Measurements from ENCODE around the gene CTNNA2.

Gene CTNNA2

DNA sequence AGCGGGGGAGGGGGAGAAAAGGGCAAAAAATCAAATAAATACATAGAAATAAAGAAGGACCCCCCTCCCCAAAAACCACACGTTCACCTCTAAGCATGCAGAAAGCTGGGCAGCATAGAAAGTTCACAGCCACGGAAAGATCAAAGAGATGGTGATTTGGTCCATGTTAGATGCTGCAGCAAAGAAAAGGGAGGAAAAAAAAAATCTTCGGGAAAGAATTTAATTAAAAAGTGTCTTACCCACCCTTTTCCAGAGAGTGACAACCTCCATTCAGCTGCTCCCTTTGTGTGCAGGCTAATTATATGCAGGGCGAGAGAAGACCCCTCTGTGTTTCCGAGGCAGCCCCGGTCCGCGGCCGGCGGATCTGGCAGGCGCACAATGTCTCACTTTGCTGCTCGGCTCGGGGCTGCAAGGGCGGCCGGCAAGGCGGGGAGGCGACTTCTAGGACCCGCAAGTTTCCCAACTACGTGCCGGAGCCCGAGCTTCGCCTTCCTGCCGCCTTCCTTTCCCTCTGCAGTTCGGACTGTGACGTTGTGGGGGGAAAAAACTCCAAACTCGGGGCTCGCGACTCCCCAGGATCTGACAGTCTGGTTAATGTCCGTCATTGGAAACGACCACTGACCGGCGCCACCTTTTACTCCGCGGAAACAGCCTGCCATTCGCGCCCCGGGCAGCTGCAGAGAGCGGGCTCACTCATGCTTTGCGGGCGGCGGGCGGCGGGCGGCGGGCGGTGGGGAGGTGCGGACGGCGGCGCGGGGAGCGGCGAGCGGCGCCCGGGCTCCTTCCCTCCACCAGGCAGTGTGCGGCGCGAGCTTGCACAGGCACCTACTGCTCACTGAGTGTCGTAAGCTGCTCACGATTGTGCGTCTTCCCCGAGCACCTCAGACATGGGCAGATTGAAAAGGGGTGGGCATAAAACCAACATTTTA is 791.3 kb downstream of the CTNNA2 start, which contains the start of gene LRRTM1:
Gene LRRTM1 (minus strand): TSS at position 844 of the 929 bp plus-strand sequence. CDS start 933 bp downstream, outside the sequence.
- peak; percentile 48 for DNase-seq (ENCODE audit: low spot score)
- no peak for FAIRE-seq

DNA sequence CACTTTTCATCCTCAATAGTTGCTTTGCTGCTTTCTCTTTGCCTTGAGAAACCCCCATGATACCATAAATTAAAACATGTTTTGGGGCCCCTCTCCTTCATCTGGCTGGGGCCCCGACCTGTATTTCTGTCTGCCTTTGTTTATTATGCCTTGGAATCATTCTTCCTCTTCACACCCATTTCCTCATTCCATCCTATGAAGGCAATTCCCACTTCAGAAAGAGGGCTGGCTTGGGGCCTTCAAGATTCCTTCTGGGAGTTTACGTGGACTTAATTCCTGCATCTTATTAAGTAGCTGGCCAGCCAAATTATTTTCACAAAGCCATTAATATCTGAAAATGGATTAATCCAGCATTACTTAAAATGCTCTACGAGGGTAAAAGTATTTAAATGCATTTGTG is 798.5 kb downstream of the CTNNA2 start:
- no peak for DNase-seq (ENCODE audit: low spot score)
- FAIRE-seq, result no peak

- DNase-seq (ENCODE audit: low spot score), result no peak
- FAIRE-seq, result no peak
Measured at GRCh38 chr2:80312282-80312839, 799.5 kb downstream of the CTNNA2 start.

DNA sequence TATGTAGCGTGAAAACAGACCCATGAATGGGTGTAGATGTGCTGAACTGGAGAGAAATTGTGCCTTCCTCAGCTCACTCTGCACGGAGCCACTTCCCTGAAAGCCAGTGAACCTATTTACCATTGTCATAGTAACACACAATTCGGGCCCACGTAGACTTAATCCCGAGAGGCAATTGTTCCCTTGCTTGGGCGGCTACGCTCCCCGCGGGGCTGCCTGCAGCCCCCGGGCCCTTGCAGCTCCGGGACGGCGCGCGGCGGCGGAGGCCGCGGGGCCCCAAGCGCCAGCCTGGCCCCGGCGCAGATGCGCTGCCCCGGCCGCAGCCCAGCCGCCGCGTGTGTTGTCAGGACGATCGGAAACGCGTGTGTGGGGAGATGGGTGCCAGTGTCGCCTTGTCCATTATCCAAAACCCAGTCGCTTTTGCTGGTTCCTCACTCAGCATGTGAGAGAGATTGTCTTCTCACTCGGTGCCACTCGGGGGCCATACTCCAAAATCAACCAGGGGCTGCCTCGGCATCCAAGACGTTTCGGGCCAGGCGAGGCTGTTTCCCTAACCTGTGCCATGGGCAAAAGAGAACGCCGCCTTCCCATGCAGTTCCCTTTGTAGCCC is 809.6 kb downstream of the CTNNA2 start:
- FAIRE-seq (peak; percentile 20), DNase-seq (ENCODE audit: low spot score) (no peak)

GRCh38 chr2:80322958-80323357 is 810.1 kb downstream of the CTNNA2 start:
- DNase-seq (ENCODE audit: low spot score) (no peak), FAIRE-seq (no peak)

DNA sequence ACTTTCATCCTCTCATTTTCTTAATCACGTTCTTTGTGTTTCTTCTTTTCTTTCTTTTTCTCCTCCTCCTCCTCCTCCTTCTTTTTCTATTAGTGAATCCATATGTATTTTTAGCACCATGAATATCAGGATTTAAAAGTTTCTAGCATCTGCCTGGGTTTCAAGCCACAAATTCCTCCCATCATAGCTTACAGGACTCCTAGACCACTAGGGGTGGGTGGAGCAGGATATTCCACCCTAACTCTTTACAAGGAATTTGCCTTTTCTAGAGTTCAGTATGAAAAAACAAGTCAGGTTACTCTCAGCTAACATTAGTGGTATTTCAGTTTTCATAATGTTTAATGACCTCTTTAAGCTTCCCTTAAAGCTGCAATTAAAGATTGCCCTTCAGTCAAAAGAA is 810.8 kb downstream of the CTNNA2 start:
- FAIRE-seq (no peak), DNase-seq (ENCODE audit: low spot score) (no peak)

DNA sequence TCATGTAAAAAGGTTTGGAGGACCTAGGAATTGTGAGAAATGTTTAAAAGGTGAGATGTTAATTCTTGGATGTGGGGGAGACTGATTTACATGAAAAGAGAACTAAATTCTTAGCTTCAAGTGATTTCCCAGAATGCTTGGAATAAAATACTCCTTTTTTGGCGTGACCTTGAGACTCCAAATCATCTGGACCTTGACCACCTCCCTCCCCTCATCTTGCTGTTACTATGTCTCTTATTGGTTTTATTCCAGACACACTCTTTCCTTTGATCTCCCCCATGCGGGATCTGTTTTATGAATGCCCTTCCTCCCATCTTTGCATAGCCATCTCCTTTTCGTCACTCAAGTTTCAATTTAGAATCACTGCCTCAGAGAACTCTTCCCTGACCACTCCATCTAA is 811.7 kb downstream of the CTNNA2 start:
- DNase-seq (ENCODE audit: low spot score) (no peak), FAIRE-seq (no peak)

GRCh38 chr2:80326214-80326613 is 813.4 kb downstream of the CTNNA2 start:
- FAIRE-seq, result no peak
- DNase-seq (ENCODE audit: low spot score), result peak; percentile 16

DNA sequence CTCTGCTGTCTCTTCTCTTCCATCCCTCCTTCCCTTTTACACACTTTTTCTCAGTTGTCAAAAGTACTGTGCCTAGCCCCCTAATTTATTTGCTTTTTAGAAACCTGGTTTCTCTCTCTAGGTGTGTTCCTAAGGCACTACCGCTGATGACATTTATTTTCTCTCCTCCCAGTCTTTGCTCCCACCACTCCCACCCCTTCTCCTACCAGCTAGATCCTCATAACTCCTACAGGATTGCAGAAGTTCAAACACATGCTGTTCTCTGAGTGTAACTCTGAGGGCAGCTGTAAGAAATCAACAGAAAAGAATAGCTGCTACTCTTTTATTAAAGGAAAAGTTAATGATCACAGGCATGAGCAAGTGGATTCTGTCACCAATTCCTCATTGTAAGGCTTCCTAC is 814.0 kb downstream of the CTNNA2 start:
- FAIRE-seq (no peak), DNase-seq (ENCODE audit: low spot score) (no peak)

- no peak for FAIRE-seq
- DNase-seq (ENCODE audit: low spot score), result no peak
Measured at GRCh38 chr2:80328159-80328571, 815.3 kb downstream of the CTNNA2 start.

GRCh38 chr2:80329491-80329890 is 816.6 kb downstream of the CTNNA2 start:
- no peak for FAIRE-seq
- no peak for DNase-seq (ENCODE audit: low spot score)

DNA sequence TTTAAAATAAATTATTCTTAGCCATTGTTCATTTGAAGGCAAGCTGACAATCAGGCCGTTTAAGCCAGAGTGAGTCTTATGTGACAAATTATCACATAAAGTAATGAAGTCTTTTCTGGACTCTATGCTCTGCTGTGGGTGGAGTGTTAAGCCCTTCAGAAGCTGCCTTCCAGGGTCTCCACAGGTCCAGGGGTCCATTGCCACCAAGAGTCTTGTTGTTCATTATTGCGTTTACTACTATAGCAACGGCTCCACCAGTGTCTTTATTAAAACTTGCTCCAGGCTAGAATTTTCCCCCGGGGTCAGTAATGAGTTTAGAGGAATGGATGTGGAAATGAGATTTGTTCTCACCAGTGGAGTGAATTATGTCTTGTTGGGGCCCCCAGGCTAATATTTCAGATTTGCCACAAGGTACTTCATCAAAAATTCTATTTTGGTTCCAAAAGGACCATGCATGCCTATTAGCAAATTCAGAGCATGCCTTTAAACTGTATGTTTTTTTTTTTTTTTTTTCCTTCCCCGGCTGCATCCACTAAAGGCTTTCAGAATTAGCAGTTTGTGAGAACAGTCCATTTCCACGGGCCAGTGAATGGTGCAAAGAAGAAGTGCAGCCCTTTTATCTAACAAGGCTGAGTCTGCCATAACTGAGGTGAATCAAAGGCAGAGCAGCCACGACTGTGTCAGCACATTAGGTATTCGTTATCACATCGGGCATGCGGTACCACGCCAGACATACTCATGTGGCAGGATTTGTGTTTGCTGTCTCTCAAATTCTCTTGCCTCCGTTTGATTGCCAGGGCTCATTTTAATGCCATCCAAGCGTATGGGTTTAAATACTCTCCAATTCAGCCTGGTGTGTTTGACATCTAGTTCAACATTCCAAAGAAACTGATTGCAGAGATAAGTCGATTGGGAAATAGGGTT is 817.9 kb downstream of the CTNNA2 start:
- FAIRE-seq (peak; percentile 48), DNase-seq (ENCODE audit: low spot score) (no peak)

- FAIRE-seq, result no peak
- no peak for DNase-seq (ENCODE audit: low spot score)
Measured at GRCh38 chr2:80333886-80334285, 821.0 kb downstream of the CTNNA2 start.

DNA sequence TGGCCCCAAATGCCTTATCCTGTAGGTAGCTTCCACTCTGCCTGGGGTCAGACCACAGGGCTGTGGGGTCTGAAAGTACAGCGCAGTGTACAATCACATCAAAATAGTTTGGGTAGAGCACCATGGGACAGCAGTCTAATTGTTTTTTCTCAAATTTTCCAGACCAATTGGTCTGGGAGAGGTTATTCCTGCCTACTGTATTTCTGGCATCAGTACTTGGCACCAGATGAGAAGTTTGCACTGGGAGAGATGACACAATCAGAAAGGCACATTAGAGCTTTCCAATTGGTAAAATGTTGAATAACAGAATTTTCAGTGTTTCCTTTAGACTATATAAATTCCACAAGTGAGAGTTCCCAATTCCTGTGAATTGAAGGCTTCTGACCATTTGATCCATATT is 822.6 kb downstream of the CTNNA2 start:
- FAIRE-seq (no peak), DNase-seq (ENCODE audit: low spot score) (no peak)

DNA sequence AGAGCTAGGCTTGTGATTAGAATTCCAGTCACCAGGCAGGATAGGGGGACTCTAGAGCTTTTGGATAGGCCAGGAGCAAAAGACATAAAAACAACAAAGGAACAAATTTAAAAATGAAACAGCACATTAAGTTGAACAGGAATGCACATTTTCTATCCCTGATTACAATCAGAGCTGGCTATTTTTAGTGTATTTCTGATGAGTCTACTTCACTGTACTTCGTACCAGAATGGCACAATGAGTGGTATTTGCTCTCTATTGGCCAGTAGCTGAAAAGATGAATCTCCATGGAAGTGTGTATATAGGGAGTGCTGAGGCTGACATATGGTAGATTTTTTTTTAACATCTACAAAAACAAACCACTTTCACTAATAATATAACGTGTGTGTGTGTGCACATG is 825.9 kb downstream of the CTNNA2 start:
- no peak for FAIRE-seq
- DNase-seq (ENCODE audit: low spot score), result no peak

GRCh38 chr2:80340022-80340421 is 827.2 kb downstream of the CTNNA2 start:
- DNase-seq (ENCODE audit: low spot score), result no peak
- no peak for FAIRE-seq

DNA sequence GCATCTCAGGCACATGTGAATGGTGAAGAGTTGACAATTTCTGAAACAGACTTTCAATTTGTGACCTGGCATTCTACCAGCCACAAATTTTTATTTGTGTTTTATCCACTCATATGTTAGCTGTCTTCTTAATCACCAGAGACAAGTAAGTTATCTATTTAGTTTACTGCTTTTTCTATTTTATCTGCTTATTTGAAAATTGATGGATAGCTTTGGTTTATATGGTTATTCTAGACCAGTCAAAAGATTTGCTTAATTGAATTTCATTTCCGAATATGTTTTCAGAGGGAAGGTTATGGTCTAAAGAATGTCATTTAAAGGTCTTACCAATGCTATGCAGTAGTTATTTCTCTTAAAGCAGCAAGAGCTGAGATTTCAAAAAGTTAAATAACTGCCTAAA is 835.2 kb downstream of the CTNNA2 start:
- FAIRE-seq, result no peak

GRCh38 chr2:80348953-80349352 is 836.1 kb downstream of the CTNNA2 start:
- DNase-seq (ENCODE audit: low spot score) (no peak), FAIRE-seq (no peak)

More for the DNA sequence above, 835.2 kb downstream of the CTNNA2 start:
- DNase-seq (ENCODE audit: low spot score), result no peak

- FAIRE-seq (no peak), DNase-seq (ENCODE audit: low spot score) (peak; percentile 27)
Measured at GRCh38 chr2:80351231-80351630, 838.4 kb downstream of the CTNNA2 start.

DNA sequence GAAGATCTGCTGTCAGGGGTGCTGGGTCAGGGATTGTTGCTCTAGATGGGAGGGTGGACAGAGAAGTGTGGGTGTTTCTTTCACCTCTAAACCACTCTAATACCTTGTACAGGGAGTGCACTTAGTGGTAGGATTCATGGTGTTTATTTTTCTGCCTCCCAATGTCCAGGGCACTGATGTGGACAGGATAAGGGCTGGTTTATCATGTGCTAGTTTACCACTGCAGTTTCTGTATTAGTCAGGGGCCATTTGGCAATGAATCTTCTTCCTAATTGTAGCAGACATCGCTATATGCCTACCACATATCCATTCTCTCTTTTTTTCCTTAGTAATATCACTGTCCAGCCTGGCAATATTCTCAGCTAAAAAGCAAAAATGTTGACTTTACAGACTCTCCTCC is 842.0 kb downstream of the CTNNA2 start:
- FAIRE-seq (no peak), DNase-seq (ENCODE audit: low spot score) (no peak)

GRCh38 chr2:80361904-80362303 is 849.1 kb downstream of the CTNNA2 start:
- FAIRE-seq (no peak), DNase-seq (ENCODE audit: low spot score) (no peak)
